ENCODE data around the gene BBLN.

Gene BBLN

DNA sequence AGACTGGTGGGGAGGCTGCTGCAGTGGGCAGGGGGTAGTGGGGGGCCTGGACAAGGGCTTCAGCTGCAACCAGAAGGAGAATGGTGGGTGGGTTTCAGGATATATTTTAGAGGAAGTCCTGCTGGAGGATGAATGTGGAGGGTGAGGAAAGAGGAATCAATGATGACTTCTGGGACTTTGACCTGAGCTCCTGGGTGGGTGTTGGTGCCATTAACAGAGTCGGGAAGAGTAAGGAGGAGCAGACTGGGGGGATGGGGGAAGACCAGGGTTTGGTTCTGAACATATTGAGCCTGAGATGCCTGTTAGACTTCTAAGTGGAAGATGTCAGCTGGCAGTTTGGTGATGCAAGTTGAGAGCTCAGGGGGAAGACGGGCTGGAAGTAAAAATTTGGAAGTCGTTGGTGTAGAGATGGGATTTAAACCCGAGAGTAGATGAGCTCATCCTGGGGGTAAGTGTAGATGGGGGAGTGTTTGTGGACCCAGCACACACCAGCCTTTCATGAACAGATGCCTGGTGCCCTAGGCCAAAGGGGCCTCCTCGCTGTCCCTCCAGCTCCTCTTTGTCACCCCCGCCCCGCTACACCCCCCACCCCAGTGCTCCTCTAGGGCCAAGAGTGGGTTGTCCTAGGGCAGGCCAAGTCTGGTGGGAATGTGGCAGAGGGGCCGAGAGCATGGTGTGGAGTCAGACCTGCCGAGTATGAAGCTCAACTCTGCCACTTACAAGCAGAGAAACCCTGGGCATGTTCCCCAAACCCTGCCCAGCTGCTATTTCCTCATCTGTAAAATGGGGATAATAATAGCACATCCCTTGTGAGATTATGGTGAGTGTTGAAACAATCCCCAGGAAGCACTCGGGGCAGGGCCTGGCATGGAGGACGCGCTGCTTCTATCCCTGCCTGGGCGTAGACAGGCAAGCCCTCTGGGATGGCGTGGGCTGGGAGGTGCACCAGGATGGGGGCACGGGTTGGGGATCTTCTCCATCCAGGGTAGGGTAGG is 47.1 kb downstream of the BBLN start:
- TF ChIP-seq, protein P1, sequence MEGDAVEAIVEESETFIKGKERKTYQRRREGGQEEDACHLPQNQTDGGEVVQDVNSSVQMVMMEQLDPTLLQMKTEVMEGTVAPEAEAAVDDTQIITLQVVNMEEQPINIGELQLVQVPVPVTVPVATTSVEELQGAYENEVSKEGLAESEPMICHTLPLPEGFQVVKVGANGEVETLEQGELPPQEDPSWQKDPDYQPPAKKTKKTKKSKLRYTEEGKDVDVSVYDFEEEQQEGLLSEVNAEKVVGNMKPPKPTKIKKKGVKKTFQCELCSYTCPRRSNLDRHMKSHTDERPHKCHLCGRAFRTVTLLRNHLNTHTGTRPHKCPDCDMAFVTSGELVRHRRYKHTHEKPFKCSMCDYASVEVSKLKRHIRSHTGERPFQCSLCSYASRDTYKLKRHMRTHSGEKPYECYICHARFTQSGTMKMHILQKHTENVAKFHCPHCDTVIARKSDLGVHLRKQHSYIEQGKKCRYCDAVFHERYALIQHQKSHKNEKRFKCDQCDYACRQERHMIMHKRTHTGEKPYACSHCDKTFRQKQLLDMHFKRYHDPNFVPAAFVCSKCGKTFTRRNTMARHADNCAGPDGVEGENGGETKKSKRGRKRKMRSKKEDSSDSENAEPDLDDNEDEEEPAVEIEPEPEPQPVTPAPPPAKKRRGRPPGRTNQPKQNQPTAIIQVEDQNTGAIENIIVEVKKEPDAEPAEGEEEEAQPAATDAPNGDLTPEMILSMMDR (IDR thresholded peaks at IDR 0.05; ENCODE audit: insufficient read depth, low read depth, low read length, missing control alignments) = no peak
- DNase-seq (ENCODE audit: low read depth) = no peak
- no peak overlapping the region for H3K4me3 ChIP-seq (ENCODE audit: low read depth, low read length)

DNA sequence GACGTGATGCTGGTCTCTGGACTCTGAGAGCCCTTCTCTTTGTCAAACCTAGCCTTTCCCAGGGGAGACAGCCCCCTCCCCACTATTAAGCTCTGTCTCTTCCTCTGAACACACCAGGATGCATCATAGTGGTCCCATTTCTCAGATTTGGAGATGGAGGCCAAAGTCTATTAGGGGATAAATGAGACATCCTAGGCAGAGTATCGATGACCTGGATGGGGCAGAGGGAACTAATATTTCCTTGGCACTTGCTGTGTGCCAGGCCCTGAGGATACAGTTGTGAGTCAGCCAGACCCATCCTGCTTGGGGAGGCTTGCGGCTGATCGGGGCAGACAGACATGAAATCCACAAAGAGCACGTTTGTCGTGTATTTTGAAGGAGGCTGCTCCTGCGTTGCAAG is 48.3 kb downstream of the BBLN start:
- DNase-seq (ENCODE audit: low read depth) = no peak
- TF ChIP-seq, protein P1 (IDR thresholded peaks at IDR 0.05; ENCODE audit: insufficient read depth, low read depth, low read length, missing control alignments) = no peak
- no peak overlapping the region for H3K4me3 ChIP-seq (ENCODE audit: low read depth, low read length)

DNA sequence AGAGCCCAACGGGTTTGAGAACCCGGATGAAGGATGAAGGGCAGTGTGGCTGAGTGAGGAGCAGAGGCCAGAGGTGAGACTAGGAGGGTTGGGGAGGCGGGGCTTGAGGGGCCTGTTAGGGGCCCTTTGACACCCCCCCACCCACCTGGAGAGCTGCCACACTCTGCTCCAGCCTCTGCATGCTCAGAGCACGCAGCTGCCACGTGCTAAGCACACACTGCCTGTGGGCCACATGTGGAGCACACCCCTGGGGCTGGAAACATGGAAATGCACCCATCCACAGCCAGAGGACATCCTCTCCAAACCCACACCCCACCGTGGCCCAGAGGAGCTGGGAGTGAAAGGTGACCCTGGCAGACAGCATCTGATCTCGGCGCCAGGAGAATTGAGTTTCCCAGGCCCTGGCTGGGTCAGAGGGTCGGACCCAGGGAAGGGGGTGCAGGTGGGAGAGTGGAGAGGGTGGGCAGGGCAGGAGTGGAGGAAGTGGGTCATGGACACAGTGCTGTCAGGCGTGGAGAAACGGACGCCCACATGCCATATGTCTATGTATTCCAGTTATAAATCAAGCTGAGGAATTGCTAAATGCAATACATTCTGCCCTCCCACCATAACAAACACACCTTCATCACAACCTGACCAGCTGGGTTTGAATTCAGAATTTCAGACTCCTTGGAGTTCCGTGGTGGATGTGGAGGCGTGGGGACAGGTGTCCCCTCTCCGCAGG is 49.0 kb downstream of the BBLN start:
- TF ChIP-seq, protein P1 (IDR thresholded peaks at IDR 0.05; ENCODE audit: insufficient read depth, low read depth, low read length, missing control alignments) = no peak
- DNase-seq (ENCODE audit: low read depth) = no peak
- H3K4me3 ChIP-seq (ENCODE audit: low read depth, low read length) = no peak overlapping the region

DNA sequence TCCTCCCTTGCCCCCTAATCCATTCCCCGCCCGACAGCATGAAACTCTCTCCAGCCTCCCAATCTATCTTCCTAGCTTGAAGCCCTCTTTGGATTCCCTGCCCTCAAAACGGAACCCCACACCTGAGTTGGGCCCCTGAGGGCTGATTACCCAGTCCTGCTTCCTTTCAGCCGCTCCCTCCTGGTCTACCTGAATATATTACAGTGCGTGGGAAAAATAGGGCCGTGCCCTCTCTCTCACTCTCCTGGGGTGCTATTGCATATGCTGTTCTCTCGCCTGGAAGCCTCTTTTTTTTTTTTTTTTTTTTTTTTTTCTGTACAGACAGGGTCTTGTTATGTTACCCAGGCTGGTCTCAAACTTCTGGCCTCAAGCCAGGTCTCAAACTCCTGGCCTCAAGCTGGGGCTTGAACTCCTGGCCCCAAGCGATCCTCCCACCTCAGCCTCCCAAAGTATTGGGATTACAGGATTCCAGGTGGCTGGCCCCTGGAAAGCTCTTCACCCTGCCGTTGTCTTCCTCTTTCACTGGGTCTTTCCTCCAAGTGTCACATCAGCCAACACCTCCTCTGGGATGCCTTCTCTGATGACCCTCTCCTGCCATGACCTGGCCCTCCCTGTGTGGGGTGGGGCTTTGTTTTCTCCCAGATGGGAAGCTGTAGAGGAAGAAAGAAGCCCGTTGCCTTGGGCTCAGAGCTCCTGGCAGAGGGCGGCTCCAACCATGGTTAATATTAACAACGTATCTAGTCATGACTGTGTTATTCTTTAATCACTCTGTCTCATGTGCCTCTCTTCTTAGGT is 51.3 kb downstream of the BBLN start:
- no peak overlapping the region for H3K4me3 ChIP-seq (ENCODE audit: low read depth, low read length)
- TF ChIP-seq, protein P1 (IDR thresholded peaks at IDR 0.05; ENCODE audit: insufficient read depth, low read depth, low read length, missing control alignments) = no peak

DNA sequence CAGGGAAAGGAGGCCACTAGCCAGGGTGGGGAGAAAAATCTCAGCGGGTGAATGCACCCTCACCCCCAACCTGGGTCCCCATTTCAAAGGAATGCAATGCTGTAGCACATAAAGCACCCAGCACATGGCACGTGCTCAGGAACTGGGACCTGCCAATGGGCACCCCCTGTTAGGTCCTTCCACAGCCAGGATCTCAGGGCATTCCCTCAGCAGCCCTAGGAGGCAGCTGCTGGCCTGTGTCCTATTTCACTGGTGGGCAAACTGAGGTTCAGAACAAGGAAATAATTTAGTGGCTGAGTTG is 51.9 kb downstream of the BBLN start:
- no peak for DNase-seq (ENCODE audit: low read depth)
- H3K4me3 ChIP-seq (ENCODE audit: low read depth, low read length) = no peak overlapping the region
- TF ChIP-seq, protein P1 (IDR thresholded peaks at IDR 0.05; ENCODE audit: insufficient read depth, low read depth, low read length, missing control alignments) = no peak

More for the DNA sequence above, 51.3 kb downstream of the BBLN start:
- DNase-seq (ENCODE audit: low read depth) = no peak

All from GM12865 (cell line).